Brain microvascular endothelial cell (primary cell): ENCODE results near the gene ODC1.
"Not testable (repeated sequence)": the region's sequence is repeated elsewhere in the genome, so short reads cannot be mapped to it uniquely, and the experiment has no call there.

ENCODE experiments used
- DNase-seq: peaks from one replicate; pipeline ENCODE4 v3.0.0-alpha.2; 2020
- H3K27ac ChIP-seq: fragments of 250-450 bp; sonication (Bioruptor Pico); 2 replicates; pipeline ENCODE4 v1.5.1; 2020; ENCODE audit warnings: mild to moderate bottlenecking, moderate library complexity
- H3K27me3 ChIP-seq: fragments of 250-450 bp; sonication (Bioruptor Pico); replicated peaks from 2 replicates; pipeline ENCODE4 v1.5.1; 2020; ENCODE audit warnings: mild to moderate bottlenecking
- H3K36me3 ChIP-seq: fragments of 250-450 bp; sonication (Bioruptor Pico); replicated peaks from 2 replicates; pipeline ENCODE4 v1.5.1; 2020; ENCODE audit warnings: mild to moderate bottlenecking
- H3K4me3 ChIP-seq: 2 replicates; pipeline ENCODE4 v1.5.1; 2011; ENCODE audit warnings: low read depth, mild to moderate bottlenecking, control low read depth, low read length, moderate library complexity
- in situ Hi-C: cut with HindIII; loops from 2 replicates; pipeline ENCODE4 v1.10.0; 2017; ENCODE audit warnings: low sequenced_read_pairs, low pct_ligation_motif_present
- TF ChIP-seq, protein P1 (sequence below): IDR thresholded peaks from 2 replicates; pipeline ENCODE4 v1.5.1; 2011; ENCODE audit warnings: low read depth, mild to moderate bottlenecking, moderate library complexity, low read length, control low read depth, inconsistent platforms; ENCODE audit errors: missing control alignments

Gene ODC1

GRCh38 chr2:10462178-10463083, 14.3 kb upstream of the ODC1 start:
- TF ChIP-seq, protein P1, sequence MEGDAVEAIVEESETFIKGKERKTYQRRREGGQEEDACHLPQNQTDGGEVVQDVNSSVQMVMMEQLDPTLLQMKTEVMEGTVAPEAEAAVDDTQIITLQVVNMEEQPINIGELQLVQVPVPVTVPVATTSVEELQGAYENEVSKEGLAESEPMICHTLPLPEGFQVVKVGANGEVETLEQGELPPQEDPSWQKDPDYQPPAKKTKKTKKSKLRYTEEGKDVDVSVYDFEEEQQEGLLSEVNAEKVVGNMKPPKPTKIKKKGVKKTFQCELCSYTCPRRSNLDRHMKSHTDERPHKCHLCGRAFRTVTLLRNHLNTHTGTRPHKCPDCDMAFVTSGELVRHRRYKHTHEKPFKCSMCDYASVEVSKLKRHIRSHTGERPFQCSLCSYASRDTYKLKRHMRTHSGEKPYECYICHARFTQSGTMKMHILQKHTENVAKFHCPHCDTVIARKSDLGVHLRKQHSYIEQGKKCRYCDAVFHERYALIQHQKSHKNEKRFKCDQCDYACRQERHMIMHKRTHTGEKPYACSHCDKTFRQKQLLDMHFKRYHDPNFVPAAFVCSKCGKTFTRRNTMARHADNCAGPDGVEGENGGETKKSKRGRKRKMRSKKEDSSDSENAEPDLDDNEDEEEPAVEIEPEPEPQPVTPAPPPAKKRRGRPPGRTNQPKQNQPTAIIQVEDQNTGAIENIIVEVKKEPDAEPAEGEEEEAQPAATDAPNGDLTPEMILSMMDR: no peak
- no peak for DNase-seq
- Histone ChIP-seq H3K27ac (no peak overlapping the region), H3K27me3 (no peaks in the 10 kb centered on the region), H3K4me3 (no peak overlapping the region), H3K36me3 (no peaks in the 10 kb centered on the region)
- in situ Hi-C loops: no loop called here

- H3K27me3 ChIP-seq: no peaks in the 10 kb centered on the region
- TF ChIP-seq, protein P1: no peak
- no peak for DNase-seq
- H3K27ac ChIP-seq: no peak overlapping the region
- no peaks in the 10 kb centered on the region for H3K36me3 ChIP-seq
- in situ Hi-C loops: no loop called here
- no peak overlapping the region for H3K4me3 ChIP-seq
Measured at GRCh38 chr2:10460366-10460796, 12.3 kb upstream of the ODC1 start.

DNA sequence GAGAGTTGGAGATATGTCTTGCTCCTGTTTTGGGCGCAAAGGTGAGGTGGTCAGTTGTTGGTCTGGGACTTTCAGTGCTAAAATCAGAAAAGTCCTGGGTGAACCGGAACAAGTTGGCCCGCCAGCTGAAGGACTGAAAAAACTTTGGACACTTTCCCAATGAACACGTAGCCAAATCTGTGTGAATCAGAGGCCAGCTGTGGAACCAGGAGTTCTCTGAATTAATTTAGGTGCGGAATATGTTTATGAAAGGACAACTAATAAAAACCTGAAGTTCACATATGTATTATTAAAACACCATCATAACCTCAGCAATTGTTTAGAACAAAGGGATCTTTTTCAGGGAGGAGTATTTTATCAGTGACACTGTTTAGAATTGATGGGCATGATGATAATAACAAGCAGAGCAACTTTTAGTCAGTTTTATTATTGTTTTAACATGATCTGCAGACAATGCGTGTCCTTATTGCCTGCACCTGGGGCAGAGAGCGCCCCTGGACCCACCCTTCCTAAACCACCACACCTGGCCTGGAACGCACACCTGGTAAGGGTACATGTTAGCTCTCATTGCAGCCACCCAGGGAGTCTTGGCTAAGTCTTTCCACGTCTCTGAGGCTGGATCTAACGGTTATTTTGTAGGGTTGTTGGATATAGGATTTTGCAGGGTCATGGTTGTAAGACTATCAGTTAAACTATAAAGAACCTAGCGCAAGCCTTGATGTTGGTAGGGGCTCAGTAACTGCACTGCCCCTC, 9.9 kb upstream of the ODC1 start:
- in situ Hi-C loops: no loop called here
- peak; percentile 22 for DNase-seq
- Histone ChIP-seq H3K36me3 (no peaks in the 10 kb centered on the region), H3K27ac (no peak overlapping the region), H3K27me3 (no peaks in the 10 kb centered on the region), H3K4me3 (no peak overlapping the region)
- TF ChIP-seq, protein P1: no peak

DNA sequence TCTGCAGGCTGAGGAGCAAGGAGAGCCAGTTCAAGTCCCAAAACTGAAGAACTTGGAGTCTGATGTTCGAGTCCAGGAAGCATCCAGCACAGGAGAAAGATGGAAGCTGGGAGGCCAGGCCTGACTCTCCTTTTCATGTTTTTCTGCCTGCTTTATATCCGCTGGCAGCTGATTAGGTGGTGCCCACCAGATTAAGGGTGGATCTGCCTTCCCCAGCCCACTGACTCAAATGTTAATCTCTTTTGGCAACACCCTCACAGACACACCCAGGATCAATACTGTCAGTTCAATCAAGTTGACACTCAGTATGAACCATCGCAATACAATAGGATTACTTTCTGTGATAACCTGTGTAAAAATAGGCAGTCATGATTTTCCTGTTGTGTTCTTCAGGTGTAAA, 9.1 kb upstream of the ODC1 start:
- in situ Hi-C loops, H3K36me3 ChIP-seq, DNase-seq, H3K27ac ChIP-seq, H3K4me3 ChIP-seq, H3K27me3 ChIP-seq: not testable (repeated sequence)

GRCh38 chr2:10454505-10454904, 6.4 kb upstream of the ODC1 start:
- DNase-seq: no peak
- no peak overlapping the region for H3K4me3 ChIP-seq
- H3K27ac ChIP-seq: no peak overlapping the region
- no peaks in the 10 kb centered on the region for H3K36me3 ChIP-seq
- in situ Hi-C loops: no loop called here
- TF ChIP-seq, protein P1: no peak
- H3K27me3 ChIP-seq: no peaks in the 10 kb centered on the region

GRCh38 chr2:10453905-10454298, 5.8 kb upstream of the ODC1 start:
- H3K36me3 ChIP-seq: no peaks in the 10 kb centered on the region
- TF ChIP-seq, protein P1: no peak
- DNase-seq: no peak
- H3K27me3 ChIP-seq: no peaks in the 10 kb centered on the region
- in situ Hi-C loops: no loop called here
- H3K27ac ChIP-seq: no peak overlapping the region
- no peak overlapping the region for H3K4me3 ChIP-seq
